HEK293T (cell line): ENCODE data around the gene UMODL1.

ENCODE experiments used
- ARNT ChIP-seq: fragments of 450-650 bp; IDR thresholded peaks from 2 replicates; pipeline ENCODE4 v1.6.1; 2017; ENCODE audit warnings: mild to moderate bottlenecking
- ELF4 ChIP-seq: fragments of 450-650 bp; IDR thresholded peaks from 2 replicates; pipeline ENCODE4 v1.6.1; 2017; ENCODE audit warnings: antibody characterized with exemption
- FOXA1 ChIP-seq: fragments of 450-650 bp; IDR thresholded peaks from 2 replicates; pipeline ENCODE4 v1.6.1; 2016; ENCODE audit warnings: mild to moderate bottlenecking
- FOXK2 ChIP-seq: fragments of 450-650 bp; IDR thresholded peaks from 2 replicates; pipeline ENCODE4 v1.6.1; 2016; ENCODE audit warnings: mild to moderate bottlenecking
- FOXM1 ChIP-seq: fragments of 450-650 bp; IDR thresholded peaks from 2 replicates; pipeline ENCODE4 v1.6.1; 2017; ENCODE audit warnings: mild to moderate bottlenecking, borderline replicate concordance
- LEF1 ChIP-seq: fragments of 450-650 bp; IDR thresholded peaks from 2 replicates; pipeline ENCODE4 v1.6.1; 2017; ENCODE audit warnings: mild to moderate bottlenecking, borderline replicate concordance
- NFRKB ChIP-seq: fragments of 450-650 bp; IDR thresholded peaks from 2 replicates; pipeline ENCODE4 v1.6.1; 2016; ENCODE audit warnings: mild to moderate bottlenecking, moderate library complexity
- SP1 ChIP-seq: fragments of 450-650 bp; IDR thresholded peaks from 2 replicates; pipeline ENCODE4 v1.6.1; 2017
- TARDBP ChIP-seq: fragments of 450-650 bp; IDR thresholded peaks from 2 replicates; pipeline ENCODE4 v1.6.1; 2016
- TF ChIP-seq, protein P1 (sequence below): fragments of 450-650 bp; IDR thresholded peaks from 2 replicates; pipeline ENCODE4 v1.6.1; 2016

- TF ChIP-seq FOXA1: no peak
- no peak for TF ChIP-seq FOXM1
- TF ChIP-seq ARNT: no peak
- TF ChIP-seq SP1: no peak
- TF ChIP-seq TARDBP: no peak
- no peak for TF ChIP-seq FOXK2
- no peak for TF ChIP-seq LEF1
- no peak for TF ChIP-seq NFRKB
- TF ChIP-seq, protein P1, sequence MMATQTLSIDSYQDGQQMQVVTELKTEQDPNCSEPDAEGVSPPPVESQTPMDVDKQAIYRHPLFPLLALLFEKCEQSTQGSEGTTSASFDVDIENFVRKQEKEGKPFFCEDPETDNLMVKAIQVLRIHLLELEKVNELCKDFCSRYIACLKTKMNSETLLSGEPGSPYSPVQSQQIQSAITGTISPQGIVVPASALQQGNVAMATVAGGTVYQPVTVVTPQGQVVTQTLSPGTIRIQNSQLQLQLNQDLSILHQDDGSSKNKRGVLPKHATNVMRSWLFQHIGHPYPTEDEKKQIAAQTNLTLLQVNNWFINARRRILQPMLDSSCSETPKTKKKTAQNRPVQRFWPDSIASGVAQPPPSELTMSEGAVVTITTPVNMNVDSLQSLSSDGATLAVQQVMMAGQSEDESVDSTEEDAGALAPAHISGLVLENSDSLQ: no peak
- no peak for TF ChIP-seq ELF4
These were observed 38.9 kb upstream of the UMODL1 start for GRCh38 chr21:42032266-42032665.
